AG10803 (cell line): ENCODE measurements around the gene PSMA5.

Experiments used
- DNase-seq: peaks from one replicate; pipeline ENCODE4 v3.0.0; 2010; ENCODE audit warnings: low read depth
- H3K4me3 ChIP-seq: 2 replicates; pipeline ENCODE4 v1.5.1; 2011; ENCODE audit warnings: mild to moderate bottlenecking, low read length, control low read depth
- TF ChIP-seq, protein P1 (sequence below): conservative IDR thresholded peaks from 2 replicates; pipeline ENCODE4 v1.5.1; 2011; ENCODE audit warnings: mild to moderate bottlenecking, low read length, control low read depth, inconsistent platforms

PSMA5 gene

DNA sequence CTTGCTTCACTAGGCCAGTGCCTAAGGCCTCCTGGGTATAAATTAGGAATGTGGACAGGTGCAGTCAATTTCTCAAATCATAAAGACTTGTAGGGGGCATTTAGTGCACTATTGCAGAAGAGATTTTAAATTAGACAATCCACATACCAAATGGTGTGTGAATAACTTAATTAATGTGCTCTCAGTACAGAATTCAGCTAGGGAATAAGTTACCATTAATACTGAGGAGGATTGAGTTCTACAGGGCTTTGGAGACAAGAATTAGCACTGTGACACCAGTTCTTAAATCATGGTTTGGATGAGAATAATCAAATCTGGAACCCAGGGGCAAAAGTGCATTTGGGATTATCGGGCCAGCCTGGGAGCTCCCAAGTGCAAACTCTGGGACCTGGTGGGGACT, 41.8 kb upstream of the PSMA5 start:
- no peak for DNase-seq
- TF ChIP-seq, protein P1, sequence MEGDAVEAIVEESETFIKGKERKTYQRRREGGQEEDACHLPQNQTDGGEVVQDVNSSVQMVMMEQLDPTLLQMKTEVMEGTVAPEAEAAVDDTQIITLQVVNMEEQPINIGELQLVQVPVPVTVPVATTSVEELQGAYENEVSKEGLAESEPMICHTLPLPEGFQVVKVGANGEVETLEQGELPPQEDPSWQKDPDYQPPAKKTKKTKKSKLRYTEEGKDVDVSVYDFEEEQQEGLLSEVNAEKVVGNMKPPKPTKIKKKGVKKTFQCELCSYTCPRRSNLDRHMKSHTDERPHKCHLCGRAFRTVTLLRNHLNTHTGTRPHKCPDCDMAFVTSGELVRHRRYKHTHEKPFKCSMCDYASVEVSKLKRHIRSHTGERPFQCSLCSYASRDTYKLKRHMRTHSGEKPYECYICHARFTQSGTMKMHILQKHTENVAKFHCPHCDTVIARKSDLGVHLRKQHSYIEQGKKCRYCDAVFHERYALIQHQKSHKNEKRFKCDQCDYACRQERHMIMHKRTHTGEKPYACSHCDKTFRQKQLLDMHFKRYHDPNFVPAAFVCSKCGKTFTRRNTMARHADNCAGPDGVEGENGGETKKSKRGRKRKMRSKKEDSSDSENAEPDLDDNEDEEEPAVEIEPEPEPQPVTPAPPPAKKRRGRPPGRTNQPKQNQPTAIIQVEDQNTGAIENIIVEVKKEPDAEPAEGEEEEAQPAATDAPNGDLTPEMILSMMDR, result no peak
- no peak overlapping the region for H3K4me3 ChIP-seq

DNA sequence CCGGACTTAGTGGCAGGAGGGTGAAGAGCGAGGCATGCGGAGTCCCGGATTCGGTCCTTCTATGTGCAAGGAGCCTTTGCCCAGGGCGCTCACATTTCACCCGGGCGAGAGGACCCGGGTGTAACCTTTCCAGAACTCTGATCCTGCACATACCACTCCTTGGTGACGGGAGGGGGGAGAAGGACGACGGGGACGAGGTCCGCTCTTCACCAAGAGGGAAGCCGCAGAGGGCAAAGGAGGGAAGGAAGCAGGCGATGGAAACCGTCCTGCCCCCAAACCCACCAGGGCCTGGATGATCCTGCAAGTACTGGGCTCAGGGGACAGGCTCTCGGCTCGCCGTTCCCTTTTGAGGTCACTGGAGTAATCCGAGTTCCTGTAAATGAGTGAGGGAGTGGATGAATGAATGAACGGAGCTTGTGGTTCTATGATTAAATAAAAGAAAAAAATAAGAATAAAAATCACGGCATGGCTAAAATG, 41.1 kb upstream of the PSMA5 start:
- TF ChIP-seq, protein P1, result no peak

DNA sequence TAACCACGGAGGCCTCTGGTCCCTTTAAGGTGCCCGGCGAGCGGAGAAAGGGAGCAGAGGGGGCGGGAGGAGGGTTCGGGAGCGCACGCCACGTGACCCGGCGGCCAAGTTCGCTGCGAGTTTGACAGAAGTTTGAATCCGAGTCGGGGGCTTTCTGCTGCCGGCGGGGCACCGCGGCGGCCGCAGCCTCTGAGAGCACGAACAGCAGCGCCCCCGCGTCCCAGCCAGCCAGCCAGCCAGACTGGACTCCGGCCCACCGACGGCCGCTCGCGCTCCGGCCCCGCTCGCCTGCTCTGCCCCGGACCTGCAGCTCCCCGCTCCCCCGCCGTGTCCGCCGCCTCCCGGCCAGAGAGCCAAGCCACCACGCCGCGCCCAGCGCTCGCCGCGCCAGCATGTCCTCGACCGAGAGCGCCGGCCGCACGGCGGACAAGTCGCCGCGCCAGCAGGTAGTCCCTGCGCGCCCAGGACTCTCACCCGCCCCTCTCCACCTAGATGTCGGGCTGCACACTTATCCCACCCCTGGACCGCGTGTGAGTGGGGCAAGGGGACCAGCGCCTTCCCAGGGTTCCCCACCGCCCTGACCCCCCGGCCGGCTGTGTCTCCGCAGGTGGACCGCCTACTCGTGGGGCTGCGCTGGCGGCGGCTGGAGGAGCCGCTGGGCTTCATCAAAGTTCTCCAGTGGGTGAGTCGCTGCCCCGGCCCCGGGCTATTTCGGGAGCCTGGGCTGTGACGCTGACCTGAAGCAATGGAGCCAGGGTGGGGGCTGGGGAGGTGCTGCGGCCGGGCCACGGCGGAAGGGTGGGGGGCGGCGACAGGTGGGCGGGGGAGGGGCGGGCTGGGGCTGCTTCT, 40.4 kb upstream of the PSMA5 start, which contains the start of gene SYPL2:
Gene SYPL2, plus strand, starts transcription at position 95 of the 849 bp plus-strand sequence. Its CDS starts 298 bp downstream, at position 393.
- peak within 1 kb of the TSS; percentile 55 for H3K4me3 ChIP-seq
- no peak for DNase-seq
- TF ChIP-seq, protein P1, result no peak

More for the DNA sequence above, 41.1 kb upstream of the PSMA5 start:
- peak overlapping the region; percentile 22 for H3K4me3 ChIP-seq
- DNase-seq, result no peak

DNA sequence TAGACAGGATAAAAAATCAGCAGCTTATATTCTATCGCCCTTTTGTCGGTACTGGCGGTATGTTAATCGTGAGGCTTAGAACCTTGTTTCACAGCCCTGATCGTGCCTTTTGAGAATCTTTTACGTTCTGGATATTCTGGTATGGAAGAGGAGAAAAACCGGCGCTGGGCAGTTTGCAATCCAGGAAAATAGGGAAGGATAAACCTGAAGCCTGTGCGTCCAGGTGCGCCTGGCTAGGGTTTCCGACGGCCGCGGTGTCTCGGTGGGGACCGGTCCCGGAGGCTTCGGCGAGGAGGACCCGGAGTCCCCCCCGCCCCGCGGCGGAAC, 39.8 kb upstream of the PSMA5 start:
- TF ChIP-seq, protein P1, result no peak
- DNase-seq, result no peak
- H3K4me3 ChIP-seq, result peak overlapping the region; percentile 55

DNA sequence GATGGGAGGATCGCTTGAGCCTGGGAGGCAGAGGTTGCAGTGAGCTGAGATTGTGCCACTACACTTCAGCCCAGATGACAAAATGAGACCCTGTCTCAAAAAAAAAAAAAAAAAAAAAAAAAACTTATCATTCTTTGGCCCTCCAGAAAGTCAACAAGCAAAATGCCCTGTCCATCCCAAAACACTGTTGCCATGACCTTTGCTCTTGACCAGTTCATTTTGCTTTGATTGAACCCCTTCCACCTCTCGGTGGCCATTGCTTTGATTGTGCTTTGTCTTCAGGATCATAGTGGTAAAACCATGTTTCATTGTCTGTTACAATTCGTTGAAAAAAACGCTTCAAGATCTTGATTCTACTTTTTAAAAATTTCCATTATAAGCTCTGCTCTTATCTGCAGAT, 31.6 kb upstream of the PSMA5 start:
- no peak overlapping the region for H3K4me3 ChIP-seq
- DNase-seq, result no peak
- TF ChIP-seq, protein P1, result no peak

DNA sequence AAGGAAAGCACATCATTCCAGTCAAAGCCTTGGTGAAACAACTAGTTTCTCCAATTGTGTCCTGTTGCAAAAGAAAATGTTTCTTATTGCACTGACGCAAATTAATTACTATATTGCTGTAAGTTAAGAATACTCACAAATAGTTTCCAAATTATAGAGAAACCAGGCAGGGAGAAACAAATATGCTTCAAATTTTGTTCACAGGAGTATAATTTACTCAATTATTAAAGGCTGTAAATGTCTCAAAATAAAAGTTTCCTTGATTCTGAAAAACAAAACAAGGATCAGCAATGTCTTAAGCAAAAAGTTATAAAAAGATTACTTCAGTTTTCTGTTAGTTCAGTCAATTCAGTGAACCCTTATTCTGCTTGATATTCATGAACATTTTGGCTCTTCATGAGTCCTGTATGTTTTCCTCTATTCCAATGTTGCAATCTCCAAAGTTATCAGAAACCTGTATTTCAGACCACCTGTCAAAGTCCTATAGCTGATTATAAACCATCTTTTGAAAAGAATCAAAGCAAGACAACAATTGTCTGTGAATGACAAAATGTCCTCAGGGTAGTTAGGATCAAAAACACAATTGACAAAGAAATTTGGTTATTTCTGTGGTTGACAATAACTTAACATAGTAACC, 28.4 kb upstream of the PSMA5 start:
- H3K4me3 ChIP-seq, result no peak overlapping the region
- TF ChIP-seq, protein P1, result no peak
- no peak for DNase-seq
